Thymus (tissue), 11 donors: Measurements from ENCODE around the gene ATP1B1. TPM values are rescaled to one million over a fixed set of nuclear protein-coding genes. Genes with fewer than 3 reads are reported as not detected.

Experiments
- DNase-seq, 9 donors: peaks; one replicate each; pipeline ENCODE4 v3.0.0-alpha.2; 2013; ENCODE audit warnings: low spot score in 9 of 9, low read depth in 6 of 9, missing footprints in 1 of 9
- H3K27ac ChIP-seq, 2 donors: one replicate each; pipeline ENCODE4 v1.5.1; 2013; ENCODE audit warnings: control low read depth in 1 of 2, low read depth in 1 of 2, low read length in 1 of 2, mild to moderate bottlenecking in 1 of 2, moderate library complexity in 1 of 2
- H3K27me3 ChIP-seq, 2 donors: one replicate each; pipeline ENCODE4 v1.5.1; 2013; ENCODE audit warnings: low read length in 1 of 2; ENCODE audit not compliant: control insufficient read depth in 2 of 2, insufficient read depth in 1 of 2
- H3K36me3 ChIP-seq, 2 donors: one replicate each; pipeline ENCODE4 v1.5.1; 2013; ENCODE audit warnings: low read length in 1 of 2, mild to moderate bottlenecking in 1 of 2, moderate library complexity in 1 of 2; ENCODE audit not compliant: control insufficient read depth in 2 of 2, insufficient read depth in 2 of 2
- H3K4me1 ChIP-seq, 2 donors: one replicate each; pipeline ENCODE4 v1.5.1; 2013; ENCODE audit warnings: low read length in 2 of 2; ENCODE audit not compliant: control insufficient read depth in 2 of 2, insufficient read depth in 2 of 2
- H3K4me3 ChIP-seq, 2 donors: one replicate each; pipeline ENCODE4 v1.5.1; 2013; ENCODE audit warnings: low read length in 2 of 2, control low read depth in 1 of 2, mild to moderate bottlenecking in 1 of 2
- H3K9me3 ChIP-seq, 2 donors: one replicate each; pipeline ENCODE4 v1.5.1; 2013; ENCODE audit warnings: low read length in 1 of 2, mild to moderate bottlenecking in 1 of 2; ENCODE audit not compliant: control insufficient read depth in 2 of 2, insufficient read depth in 1 of 2
- WGBS: extraction: QIAGEN DNeasy Blood & Tissue Kit; methylation state at CpG from one replicate; pipeline ENCODE4 v1.1.7; 2013; 5-methylcytosine and 5-hydroxymethylcytosine counted together
- polyA plus RNA-seq: library from polyadenylated mRNA; stranded (reverse); fragments of 200-250 nt; gene quantifications from one replicate; pipeline ENCODE4 v1.2.3, GENCODE V29; 2013
- total RNA-seq: library from RNA; stranded (reverse); fragments of 120-200 nt; gene quantifications from one replicate; pipeline ENCODE4 v1.2.4, GENCODE V29; 2013
- donor health status: healthy.

The ATP1B1 gene
- total and polyA plus RNA-seq, 2 donors: 10.7 to 41.8 TPM

- Histone ChIP-seq H3K27ac (peak overlapping the region in 1 of 2 donors; percentile 8), H3K27me3 (peaks cover 5 to 15% of the 10 kb centered on the region in 2 donors), H3K4me3 (no peak overlapping the region), H3K9me3 (no peaks in the 10 kb centered on the region), H3K4me1 (peaks cover 9 to 28% of the 10 kb centered on the region in 2 donors), H3K36me3 (peaks cover 0 to 5% of the 10 kb centered on the region in 2 donors)
- WGBS: 36% methylated on average over 8 of the region's 8 CpGs
- no peak for DNase-seq
Measured at GRCh38 chr1:169109561-169110134, 3.2 kb downstream of the ATP1B1 start.

- peak overlapping the region in 1 of 2 donors; percentile 18 for H3K27ac ChIP-seq
- H3K27me3 ChIP-seq: peaks cover 5 to 9% of the 10 kb centered on the region in 2 donors
- no peak overlapping the region for H3K4me3 ChIP-seq
- DNase-seq: no peak
- H3K36me3 ChIP-seq: peaks cover 0 to 5% of the 10 kb centered on the region in 2 donors
- 5% methylated on average over 3 of the region's 3 CpGs for WGBS
- H3K9me3 ChIP-seq: no peaks in the 10 kb centered on the region
- H3K4me1 ChIP-seq: peaks cover 9 to 26% of the 10 kb centered on the region in 2 donors
Measured at GRCh38 chr1:169110236-169110635, 3.7 kb downstream of the ATP1B1 start.

- 44% methylated on average over 7 of the region's 7 CpGs for WGBS
- Histone ChIP-seq H3K36me3 (peaks cover under 1 to 5% of the 10 kb centered on the region in 2 donors), H3K4me1 (peaks cover 5 to 24% of the 10 kb centered on the region in 2 donors), H3K4me3 (no peak overlapping the region), H3K27ac (no peak overlapping the region), H3K9me3 (no peaks in the 10 kb centered on the region), H3K27me3 (peaks cover 0 to 3% of the 10 kb centered on the region in 2 donors)
- no peak for DNase-seq
Measured at GRCh38 chr1:169110689-169111447, 4.4 kb downstream of the ATP1B1 start.

GRCh38 chr1:169111472-169111871 lies 5.0 kb downstream of the ATP1B1 start:
- Histone ChIP-seq H3K36me3 (peaks cover 5 to 7% of the 10 kb centered on the region in 2 donors), H3K4me1 (peaks cover 5 to 24% of the 10 kb centered on the region in 2 donors), H3K4me3 (no peak overlapping the region), H3K27me3 (no peaks in the 10 kb centered on the region), H3K9me3 (no peaks in the 10 kb centered on the region), H3K27ac (no peak overlapping the region)
- DNase-seq: no peak
- WGBS: 95% methylated on average over 6 of the region's 6 CpGs

GRCh38 chr1:169112241-169112640 lies 5.8 kb downstream of the ATP1B1 start:
- H3K27me3 ChIP-seq: no peaks in the 10 kb centered on the region
- H3K36me3 ChIP-seq: peaks cover 5 to 7% of the 10 kb centered on the region in 2 donors
- no peak overlapping the region for H3K27ac ChIP-seq
- WGBS: 77% methylated on average over 6 of the region's 6 CpGs
- H3K9me3 ChIP-seq: no peaks in the 10 kb centered on the region
- H3K4me3 ChIP-seq: no peak overlapping the region
- H3K4me1 ChIP-seq: peaks cover 5 to 21% of the 10 kb centered on the region in 2 donors
- DNase-seq: no peak

DNA sequence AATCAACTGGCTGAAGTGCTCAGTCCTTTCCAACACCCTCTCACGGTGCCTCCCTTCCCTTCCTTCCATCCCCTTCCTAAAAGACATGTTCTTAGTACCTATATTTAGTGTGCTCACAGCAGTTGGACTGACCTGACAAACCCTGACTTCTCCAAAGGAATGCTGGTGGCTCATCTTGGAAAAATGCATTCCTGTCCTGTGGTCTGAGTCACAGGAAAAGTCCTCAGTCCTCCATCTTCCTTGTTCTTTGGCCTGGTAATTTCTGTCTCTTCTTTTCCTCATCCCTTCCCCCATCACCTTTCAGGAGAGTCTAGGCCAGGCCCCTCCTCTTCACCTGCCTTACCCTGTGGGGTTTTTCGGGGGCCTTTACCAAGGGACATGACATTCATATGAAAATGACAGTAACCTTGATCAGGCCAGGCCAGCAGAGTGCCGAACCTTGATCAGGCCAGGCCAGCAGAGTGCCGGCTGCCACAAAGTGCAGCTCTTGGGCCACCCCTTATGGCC lies 7.2 kb downstream of the ATP1B1 start:
- peaks cover 5 to 7% of the 10 kb centered on the region in 2 donors for H3K36me3 ChIP-seq
- no peak overlapping the region for H3K4me3 ChIP-seq
- DNase-seq: no peak
- H3K9me3 ChIP-seq: no peaks in the 10 kb centered on the region
- H3K4me1 ChIP-seq: peaks cover 5 to 17% of the 10 kb centered on the region in 2 donors
- no peaks in the 10 kb centered on the region for H3K27me3 ChIP-seq
- 93% methylated on average over 4 of the region's 4 CpGs for WGBS
- H3K27ac ChIP-seq: peak overlapping the region in 1 of 2 donors; percentile 18

DNA sequence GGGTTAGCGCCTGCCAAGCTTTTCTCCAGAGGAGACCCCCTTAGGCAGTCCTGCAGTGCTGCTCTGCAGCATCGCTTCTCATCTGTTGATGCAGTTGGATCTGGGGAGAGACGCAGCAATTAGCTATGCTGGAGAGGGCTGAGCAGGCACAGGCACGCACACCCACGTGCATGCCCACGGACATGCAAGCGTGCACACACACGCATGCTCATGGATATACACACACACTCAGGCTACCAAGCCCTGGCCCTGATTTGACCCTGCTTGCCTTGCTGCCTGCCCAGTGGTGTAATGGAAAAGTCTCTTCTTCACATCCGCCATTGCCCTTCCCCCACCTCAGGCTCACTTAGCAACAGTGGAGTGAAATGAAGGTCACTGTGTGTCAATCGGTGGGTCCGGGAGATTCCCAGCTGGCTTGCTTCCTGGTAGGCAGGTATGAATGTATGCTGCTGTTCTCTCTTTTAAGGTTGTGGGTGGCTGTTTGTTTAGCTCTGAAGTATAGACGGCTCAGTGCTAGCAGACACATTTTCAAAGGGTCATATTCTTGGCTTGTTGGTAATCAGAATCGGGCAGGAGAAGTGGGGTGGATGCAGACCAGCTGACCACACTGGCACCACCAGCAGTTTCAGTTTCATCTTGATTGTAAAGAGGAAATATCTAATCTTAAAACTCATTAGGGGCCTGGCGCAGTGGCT lies 9.5 kb downstream of the ATP1B1 start:
- peaks cover 5 to 7% of the 10 kb centered on the region in 2 donors for H3K36me3 ChIP-seq
- no peaks in the 10 kb centered on the region for H3K9me3 ChIP-seq
- no peaks in the 10 kb centered on the region for H3K27me3 ChIP-seq
- H3K27ac ChIP-seq: peak overlapping the region; percentile 17 to 49
- H3K4me1 ChIP-seq: peaks cover 0 to 3% of the 10 kb centered on the region in 2 donors
- WGBS: 89% methylated on average over 14 of the region's 14 CpGs
- DNase-seq: peak in 1 of 9 donors; percentile 19
- no peak overlapping the region for H3K4me3 ChIP-seq

GRCh38 chr1:169117014-169117413 lies 10.5 kb downstream of the ATP1B1 start:
- Histone ChIP-seq H3K4me1 (no peaks in the 10 kb centered on the region), H3K36me3 (peaks cover 5 to 7% of the 10 kb centered on the region in 2 donors), H3K27ac (no peak overlapping the region), H3K4me3 (no peak overlapping the region), H3K9me3 (no peaks in the 10 kb centered on the region), H3K27me3 (no peaks in the 10 kb centered on the region)
- DNase-seq: no peak
- WGBS: 97% methylated on average over 2 of the region's 2 CpGs

GRCh38 chr1:169117599-169117998 lies 11.1 kb downstream of the ATP1B1 start:
- WGBS: 94% methylated on average over 1 of the region's 1 CpG

More at GRCh38 chr1:169117599-169117998, 11.1 kb downstream of the ATP1B1 start:
- no peak for DNase-seq
- Histone ChIP-seq H3K27me3 (no peaks in the 10 kb centered on the region), H3K4me3 (no peak overlapping the region), H3K4me1 (no peaks in the 10 kb centered on the region), H3K9me3 (no peaks in the 10 kb centered on the region), H3K36me3 (peaks cover 0 to 7% of the 10 kb centered on the region in 2 donors), H3K27ac (no peak overlapping the region)
